HG03442 (cell line): ENCODE measurements around the gene ID1.
"Not testable (repeated sequence)": the region's sequence is repeated elsewhere in the genome, so short reads cannot be mapped to it uniquely, and the experiment has no call there.

ENCODE experiments used
- ATAC-seq: cut with Tn5 transposase; IDR thresholded peaks from one replicate; pipeline ENCODE4 v1.9.1; 2021; ENCODE audit warnings: mild to moderate bottlenecking, moderate library complexity; ENCODE audit not compliant: unreplicated experiment

ID1 gene

DNA sequence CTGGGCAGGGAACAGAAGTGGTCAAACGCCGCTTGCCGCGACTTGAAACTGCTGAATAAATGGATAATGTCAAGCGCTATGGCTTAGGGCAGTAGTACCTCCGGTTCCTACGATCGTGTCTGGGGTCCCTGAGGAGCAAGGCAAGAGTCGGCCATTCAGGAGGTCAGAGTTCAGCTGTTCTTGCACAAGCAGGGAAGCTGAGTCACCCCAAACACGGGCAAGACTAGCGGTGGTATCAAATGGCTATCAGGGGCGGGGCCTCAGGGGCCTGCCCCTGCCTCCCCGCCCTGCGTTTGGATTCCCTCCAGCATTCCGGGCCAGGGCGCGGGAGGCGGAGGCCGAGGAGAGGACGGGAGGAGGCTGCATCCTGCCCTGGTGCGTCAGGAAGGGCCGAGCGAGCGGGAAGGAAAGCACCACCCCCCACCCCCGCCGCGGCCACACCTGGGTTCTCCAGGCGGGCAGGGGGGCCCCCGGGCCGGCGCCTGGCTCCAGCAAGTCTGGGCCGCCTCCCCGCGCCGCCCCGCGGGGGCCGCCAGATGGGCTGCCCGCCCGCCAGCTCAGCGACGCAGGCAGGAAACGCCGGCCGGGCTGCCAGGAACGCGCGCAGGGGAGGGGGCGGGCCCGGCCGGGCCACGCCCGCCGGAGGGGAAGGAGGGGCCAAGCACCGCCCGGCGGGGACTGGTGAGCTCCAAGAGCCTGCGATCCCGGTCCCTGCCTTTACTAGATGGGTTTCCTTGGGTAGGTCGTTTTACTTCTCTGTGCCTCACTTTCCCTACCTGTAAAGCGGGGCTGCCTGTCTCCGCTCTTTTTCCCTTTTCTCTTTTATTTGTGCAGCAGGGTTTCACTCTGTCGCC, 32.2 kb upstream of the ID1 start:
- peak; percentile 84 for ATAC-seq

DNA sequence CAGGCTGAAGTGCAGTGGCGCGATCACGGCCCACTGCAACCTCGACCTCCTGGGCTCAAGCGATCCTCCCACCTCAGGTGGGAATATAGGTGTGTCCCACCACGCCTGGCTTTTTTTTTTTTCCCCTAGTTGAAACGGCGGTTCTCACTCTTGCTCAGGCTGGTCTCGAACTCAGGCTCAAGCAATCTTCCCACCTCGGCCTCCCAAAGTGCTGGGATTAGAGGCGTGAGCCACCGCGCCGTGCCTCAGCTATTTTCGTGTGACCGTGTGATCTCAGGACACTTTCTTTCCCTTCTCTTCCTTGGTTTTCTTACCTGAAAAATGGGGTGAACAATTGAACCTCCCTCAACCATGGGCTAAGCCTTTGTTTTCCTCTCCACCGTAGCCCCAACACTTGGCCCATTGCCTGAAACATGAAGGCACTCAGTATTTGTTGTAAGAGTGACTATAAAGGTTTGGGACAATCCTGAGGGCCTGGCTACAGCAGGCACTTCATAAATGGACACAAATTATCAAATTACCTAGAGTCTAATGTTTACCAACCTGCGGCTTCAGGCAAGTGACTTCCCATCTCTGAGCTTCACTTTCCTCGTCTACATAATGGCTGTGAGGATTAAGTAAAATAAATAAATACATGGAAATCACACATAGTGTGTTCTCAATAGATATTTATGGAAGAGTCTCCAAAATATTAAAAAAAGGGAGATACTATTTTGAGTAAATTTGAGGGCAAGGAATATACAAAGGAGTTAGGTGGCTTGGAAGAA, 31.4 kb upstream of the ID1 start:
- peak; percentile 5 for ATAC-seq

DNA sequence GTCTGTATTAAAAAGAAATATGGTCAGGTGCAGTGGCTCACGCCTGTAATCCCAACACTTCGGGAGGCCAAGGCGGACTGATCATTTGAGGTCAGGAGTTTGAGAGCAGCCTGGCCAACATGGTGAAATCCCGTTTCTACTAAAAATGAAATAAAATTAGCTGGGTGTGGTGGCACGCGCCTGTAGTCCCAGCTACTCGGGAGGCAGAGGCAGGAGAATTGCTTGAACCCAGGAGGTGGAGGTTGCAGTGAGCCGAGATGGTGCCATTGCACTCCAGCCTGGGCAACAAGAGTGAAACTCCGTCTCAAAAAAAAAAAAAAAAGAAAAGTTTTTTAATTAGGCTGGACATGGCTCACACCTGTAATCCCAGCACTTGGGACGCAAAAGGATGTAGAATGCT, 30.1 kb upstream of the ID1 start:
- ATAC-seq: not testable (repeated sequence)

DNA sequence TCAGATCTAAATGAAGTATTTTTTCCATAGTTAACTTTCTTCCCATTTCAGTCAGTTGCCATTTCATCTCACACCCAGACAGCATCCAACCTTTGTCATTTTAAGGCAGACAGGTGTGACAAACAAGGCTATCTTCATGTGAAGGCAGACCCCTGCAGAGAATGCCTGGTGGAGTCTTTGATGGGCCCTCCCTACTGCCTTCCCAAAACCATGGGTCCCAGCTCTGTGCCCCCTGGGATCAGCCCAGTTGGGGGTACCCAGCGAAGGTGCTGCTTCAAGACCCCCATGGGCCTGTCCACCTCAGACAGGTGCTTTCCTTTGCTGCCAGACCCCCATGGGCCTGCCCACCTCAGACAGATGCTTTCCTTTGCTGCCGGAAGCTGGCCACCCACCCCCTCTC, 28.3 kb upstream of the ID1 start:
- no peak for ATAC-seq

DNA sequence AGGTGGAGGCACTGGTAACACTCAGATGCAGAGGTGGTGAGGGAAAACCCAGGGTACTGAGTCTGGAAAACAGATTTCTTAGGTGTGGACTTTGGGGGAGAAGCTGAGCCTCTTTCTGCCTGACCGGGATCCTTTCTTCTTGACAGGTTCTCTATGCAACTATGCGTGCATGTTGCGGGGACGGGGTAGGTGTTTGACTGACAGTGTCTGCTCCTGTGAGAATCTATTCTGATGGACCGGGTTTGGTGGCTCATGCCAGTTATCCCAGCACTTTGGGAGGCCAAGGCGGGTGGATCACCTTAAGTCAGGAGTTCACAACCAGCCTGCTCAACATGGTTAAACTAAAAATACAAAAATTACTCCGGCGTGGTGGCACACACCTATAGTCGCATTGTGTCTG, 27.9 kb upstream of the ID1 start:
- ATAC-seq: no peak

- no peak for ATAC-seq
Measured at GRCh38 chr20:31578448-31579138, 26.5 kb upstream of the ID1 start.

DNA sequence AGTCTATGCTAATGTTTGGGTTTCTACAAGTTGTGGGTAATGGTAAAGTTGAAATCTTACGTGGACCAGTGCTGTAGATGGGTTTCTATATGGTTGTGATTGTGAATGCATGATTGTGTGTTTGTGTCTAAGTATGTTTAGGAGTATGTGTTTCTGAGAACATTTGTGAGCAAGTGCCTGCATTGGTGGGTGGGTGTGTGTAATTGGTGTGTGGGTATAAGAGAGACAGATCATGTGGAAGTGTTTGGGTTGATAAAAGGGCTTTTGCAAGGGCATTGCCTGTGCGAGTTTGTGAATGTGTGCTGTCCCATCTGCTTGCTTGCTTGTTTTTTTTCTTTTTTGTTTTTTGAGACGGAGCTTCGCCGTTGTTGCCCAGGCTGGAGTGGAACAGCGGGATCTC, 25.8 kb upstream of the ID1 start:
- no peak for ATAC-seq

DNA sequence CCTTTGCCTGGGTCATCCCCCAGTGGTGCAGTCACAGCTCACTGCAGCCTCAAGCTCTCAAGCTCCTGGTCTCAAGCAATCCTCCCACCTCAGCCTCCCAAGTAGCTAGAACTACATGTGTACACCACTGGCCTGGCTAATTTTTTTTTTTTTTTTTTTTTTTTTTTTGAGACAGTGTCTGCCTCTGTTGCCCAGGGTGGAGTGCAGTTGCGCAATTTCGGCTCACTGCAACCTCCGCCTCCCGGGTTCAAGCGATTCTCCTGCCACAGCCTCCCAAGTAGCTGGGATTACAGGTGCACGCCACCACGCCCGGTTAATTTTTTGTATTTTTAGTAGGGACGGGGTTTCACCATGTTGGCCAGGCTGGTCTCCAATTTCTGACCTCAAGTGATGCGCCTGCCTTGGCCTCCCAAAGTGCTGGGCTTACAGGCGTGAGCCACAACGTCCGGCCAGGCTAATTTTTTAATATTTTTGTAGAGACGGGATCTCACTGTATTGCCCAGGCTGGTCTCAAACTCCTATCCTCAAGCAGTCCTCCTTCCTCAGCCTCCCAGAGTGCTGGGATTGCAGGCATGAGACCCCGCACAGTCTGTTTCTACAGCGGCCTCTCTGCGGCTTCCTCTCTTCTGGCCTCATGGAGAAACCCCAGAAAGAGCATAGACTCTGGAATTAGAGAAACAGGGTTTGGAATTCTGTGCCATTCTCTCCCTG, 25.0 kb upstream of the ID1 start:
- not testable (repeated sequence) for ATAC-seq

- no peak for ATAC-seq
Measured at GRCh38 chr20:31580706-31581105, 24.4 kb upstream of the ID1 start.

GRCh38 chr20:31581391-31581790, 23.7 kb upstream of the ID1 start:
- ATAC-seq: no peak

GRCh38 chr20:31587545-31588389, 17.3 kb upstream of the ID1 start:
- ATAC-seq: no peak

- no peak for ATAC-seq
Measured at GRCh38 chr20:31590717-31591225, 14.3 kb upstream of the ID1 start.

DNA sequence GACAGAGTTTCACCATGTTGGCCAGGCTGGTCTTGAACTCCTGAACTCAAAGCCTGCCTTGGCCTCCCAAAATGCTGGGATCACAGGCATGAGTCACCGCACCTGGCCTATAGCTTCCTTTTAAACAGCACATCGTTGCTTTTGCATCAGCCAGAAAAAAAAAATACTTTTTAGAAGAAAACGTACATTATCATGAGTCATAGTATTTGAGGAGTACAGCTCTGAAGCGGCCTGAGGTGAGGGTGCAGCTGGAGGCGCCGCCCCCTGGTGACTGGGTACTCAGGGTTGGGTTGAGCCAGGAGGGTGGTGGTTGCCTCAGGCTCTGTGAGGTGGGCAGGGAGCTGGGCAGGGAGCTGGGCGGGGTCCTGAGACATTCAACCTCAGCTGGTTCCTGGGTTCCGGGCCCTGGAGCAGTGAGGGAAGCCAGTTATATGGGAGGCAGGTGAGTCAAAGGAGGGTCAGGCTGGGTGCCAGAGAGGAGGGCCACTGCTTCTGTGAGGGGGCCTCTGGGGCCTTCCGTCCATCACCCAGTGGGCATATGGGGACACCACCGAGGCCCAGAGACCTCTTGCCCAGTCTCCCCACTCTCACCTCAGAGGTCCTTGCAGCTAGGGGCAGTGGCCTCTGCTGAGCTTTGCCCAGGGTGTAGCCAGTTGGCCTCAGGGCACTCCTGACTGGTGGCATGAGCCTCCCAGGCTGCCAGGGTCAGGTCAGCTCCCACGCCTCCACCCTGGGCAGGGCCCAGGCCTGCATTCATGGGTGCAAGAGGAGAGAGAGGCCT, 11.7 kb upstream of the ID1 start:
- ATAC-seq: no peak

- no peak for ATAC-seq
Measured at GRCh38 chr20:31594002-31594557, 11.0 kb upstream of the ID1 start.

GRCh38 chr20:31594558-31595379, 10.3 kb upstream of the ID1 start:
- no peak for ATAC-seq

DNA sequence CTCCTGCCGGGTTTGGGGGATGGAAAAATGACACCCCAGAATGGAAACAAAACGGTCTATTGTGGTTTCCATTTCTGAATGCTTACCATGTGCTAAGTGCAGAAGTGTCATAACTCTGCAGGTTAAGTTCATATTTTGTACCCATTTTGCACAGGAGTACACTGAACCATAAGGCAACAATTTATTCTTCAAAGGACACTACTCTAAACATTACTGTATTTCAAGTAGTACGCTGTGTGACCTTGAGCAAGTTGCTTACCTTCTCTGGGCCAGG, 9.8 kb upstream of the ID1 start:
- no peak for ATAC-seq

DNA sequence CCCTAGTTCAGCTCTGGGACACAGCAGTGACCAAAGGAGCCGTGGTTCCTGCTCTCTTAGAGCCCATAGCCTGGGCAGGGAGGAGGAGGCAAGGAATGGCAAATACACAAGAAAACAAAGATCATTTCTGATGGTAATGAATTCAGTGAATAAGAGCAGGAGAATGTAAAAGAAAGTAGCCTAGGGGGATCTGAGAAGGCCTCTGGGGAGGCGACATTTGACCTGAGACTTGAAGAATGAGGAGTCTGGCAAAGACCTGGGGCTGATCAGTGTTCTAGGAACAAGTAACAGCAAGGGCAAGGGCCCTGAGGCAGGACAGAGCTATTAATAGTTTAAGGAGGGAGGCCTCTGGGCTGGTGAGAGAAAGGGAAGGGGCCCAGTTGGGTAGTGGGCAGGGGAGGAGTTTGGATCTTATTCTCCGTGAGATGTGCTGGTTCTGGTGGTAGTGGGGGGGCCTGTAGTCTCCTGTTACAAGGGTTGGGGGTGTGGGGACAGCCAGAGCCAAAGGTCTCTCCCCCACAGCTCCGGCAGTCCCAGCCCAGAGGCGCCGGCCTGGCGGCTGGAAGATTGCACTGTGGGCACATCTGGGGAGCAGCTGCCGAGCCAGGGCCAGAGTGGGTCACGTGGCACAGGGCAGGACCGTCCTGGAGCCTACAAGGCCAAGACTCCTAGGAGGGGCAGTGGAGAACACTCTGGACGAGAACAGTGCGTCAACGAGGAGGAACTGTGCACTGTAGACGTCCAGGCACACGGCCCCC, 9.3 kb upstream of the ID1 start:
- no peak for ATAC-seq

DNA sequence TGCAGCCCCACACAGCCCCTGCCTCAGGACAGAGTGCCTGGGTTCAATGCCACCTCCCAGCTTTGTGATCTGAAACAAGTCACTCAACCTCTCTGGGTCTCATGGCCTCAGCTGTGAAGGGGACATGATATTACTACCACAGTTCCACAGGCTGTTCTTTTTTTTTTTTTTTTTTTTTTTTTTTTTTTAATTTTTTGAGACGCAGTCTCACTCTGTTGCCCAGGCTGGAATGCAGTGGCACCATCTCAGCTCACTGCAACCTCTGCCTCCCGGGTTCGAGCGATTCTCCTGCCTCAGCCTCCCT, 8.7 kb upstream of the ID1 start:
- not testable (repeated sequence) for ATAC-seq
